GM12873 (cell line): Measurements from ENCODE around the gene NFKB1.

Experiments used
- CTCF ChIP-seq: IDR thresholded peaks from 2 replicates; pipeline ENCODE4 v1.5.1; 2012; ENCODE audit warnings: low read depth, mild to moderate bottlenecking, moderate library complexity, low read length, control low read depth; ENCODE audit not compliant: insufficient read depth; ENCODE audit errors: missing control alignments

The NFKB1 gene

GRCh38 chr4:102657206-102657605, 156.0 kb downstream of the NFKB1 start:
- TF ChIP-seq CTCF: no peak

- TF ChIP-seq CTCF: no peak
Observed at GRCh38 chr4:102663073-102663472, 161.9 kb downstream of the NFKB1 start.

GRCh38 chr4:102665527-102665926, 164.4 kb downstream of the NFKB1 start:
- no peak for TF ChIP-seq CTCF
